ENCODE results near the gene CYP24A1. TPM values are rescaled to one million over a fixed set of nuclear protein-coding genes. Genes with fewer than 3 reads are reported as not detected.

CYP24A1 gene
- total and polyA plus RNA-seq, 4 experiments from 2014 or later: 0.59 to 3.7 (median 2.0) TPM

DNA sequence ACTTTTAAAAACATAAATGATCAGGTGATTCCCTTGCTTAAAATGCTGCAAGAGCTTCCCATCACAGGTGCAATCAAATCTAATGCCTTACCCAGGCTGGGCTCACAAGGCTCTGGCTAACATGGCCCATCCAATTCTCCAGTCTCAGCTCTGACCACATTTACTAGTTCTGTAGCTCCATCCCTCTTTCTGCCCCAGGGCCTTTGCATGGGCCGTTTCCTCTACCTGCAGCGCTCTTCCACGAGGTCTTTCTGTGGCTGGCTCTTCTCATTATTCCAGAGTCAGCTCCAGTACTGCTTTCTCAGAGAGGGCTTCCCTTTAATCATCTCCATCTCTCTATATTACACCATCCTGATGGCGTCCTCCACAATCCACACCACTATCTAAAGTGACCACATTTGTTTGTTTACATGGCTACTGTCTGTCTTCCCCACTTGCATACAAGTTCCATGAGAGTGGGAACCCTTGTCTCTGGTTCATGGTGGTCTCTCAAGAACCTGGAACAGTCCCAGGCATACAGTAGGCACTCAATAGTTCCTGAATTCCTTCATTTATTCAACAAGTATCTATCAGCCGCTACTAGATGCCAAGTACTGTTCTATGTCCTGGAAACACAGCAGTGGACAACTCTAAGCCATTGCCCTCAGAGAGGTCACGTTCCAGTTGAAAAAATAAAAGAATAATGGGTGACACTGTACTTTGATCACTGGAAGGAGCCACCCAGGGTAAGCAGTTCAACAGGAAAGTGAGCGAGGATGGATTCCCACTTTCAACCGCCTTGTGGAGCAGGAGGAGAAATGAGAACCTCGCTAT lies 12.6 kb downstream of the CYP24A1 start:
- intact Hi-C loops (cut with micrococcal nuclease): no loop called here
- Histone ChIP-seq H3K36me3 (ENCODE audit: insufficient read depth, low read length) (no peaks in the 10 kb centered on the region), H3K27ac (ENCODE audit: low read depth, low read length) (no peak overlapping the region), H3K9me3 (ENCODE audit: control insufficient read depth in 1 of 2, low read length in 2 of 2) (no peaks in the 10 kb centered on the region), H3K27me3 (ENCODE audit: insufficient read depth, low read length) (peaks cover 5% of the 10 kb centered on the region), H3K4me1 (ENCODE audit: insufficient read depth, low read length) (no peaks in the 10 kb centered on the region), H3K4me3 (ENCODE audit: low read length in 2 of 2) (no peak overlapping the region)
- peaks cover 0 to 2% (median 0%) of the 10 kb centered on the region in 8 donors for H3K9me3 Mint-ChIP-seq
- no peaks in the 10 kb centered on the region for H3K36me3 Mint-ChIP-seq
- ChIA-PET POLR2A (ENCODE audit: partially characterized antibody) (no interaction called here), CTCF (ENCODE audit: partially characterized antibody) (interaction anchor here (0.6 to 1.0 kb wide), 2 partner anchors 36 to 57 kb away, joined by 3 read pairs; no protein-coding TSS in a partner anchor)
- no peak overlapping the region for H3K4me3 Mint-ChIP-seq
- DNase-seq: no peak
- no peak overlapping the region for H3K27ac Mint-ChIP-seq
- H3K27me3 Mint-ChIP-seq: peaks cover 17% of the 10 kb centered on the region in 2 donors
- peaks cover 0 to 3% (median 0%) of the 10 kb centered on the region in 4 donors for H3K4me1 Mint-ChIP-seq

DNA sequence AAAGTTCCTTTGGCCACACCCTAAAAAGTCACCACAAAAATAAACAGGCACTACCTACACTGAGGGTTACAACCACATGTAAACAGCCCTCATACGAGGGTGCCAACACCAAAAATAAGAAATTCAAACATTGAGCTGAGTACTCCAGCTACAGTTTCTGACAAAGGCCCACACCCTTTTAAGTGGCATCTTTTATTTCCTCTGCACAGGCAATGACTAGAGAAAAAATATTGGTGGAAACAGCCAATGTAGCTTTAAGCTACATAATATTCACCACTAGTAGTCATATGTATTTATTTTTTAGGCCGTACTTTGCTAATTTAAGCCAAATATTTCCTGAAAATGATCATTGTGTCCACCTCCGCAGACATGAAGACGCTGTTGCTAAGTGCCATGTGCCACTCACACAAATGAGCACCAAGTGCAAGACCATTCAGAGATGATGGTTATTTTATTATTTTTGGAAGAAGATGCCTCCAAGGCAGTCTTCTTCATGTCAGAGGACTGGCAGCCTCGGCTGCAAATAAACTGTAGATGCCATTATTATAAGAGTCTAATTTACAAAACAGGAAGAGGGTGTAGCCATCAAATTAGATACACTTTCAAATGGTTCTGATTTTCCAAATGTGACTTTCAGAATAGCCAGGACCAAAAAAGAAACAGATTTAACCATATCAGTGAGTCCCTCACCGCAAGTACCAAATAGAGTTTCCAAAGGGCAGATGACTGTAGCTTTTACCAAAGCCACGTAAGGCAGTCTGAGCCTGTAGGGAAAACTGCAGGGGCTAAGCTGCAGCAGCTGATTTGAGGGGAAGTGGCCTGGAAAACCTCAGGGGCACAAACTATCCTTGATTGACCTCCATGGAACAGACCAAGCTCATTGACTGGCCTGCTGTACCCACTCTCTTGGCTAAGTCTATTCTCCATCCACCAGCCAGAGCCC lies 13.4 kb downstream of the CYP24A1 start:
- H3K4me1 Mint-ChIP-seq: peaks cover 0 to 3% (median 0%) of the 10 kb centered on the region in 4 donors
- Histone ChIP-seq H3K36me3 (ENCODE audit: insufficient read depth, low read length) (no peaks in the 10 kb centered on the region), H3K4me1 (ENCODE audit: insufficient read depth, low read length) (no peaks in the 10 kb centered on the region), H3K27ac (ENCODE audit: low read depth, low read length) (no peak overlapping the region), H3K9me3 (ENCODE audit: control insufficient read depth in 1 of 2, low read length in 2 of 2) (no peaks in the 10 kb centered on the region), H3K4me3 (ENCODE audit: low read length in 2 of 2) (no peak overlapping the region), H3K27me3 (ENCODE audit: insufficient read depth, low read length) (peaks cover 5% of the 10 kb centered on the region)
- no peak for DNase-seq
- intact Hi-C loops (cut with micrococcal nuclease): no loop called here
- H3K27ac Mint-ChIP-seq: no peak overlapping the region
- ChIA-PET CTCF (ENCODE audit: partially characterized antibody) (interaction anchor here (1.0 kb wide), 1 partner anchor 56 kb away, joined by 3 read pairs; no protein-coding TSS in a partner anchor), POLR2A (ENCODE audit: partially characterized antibody) (no interaction called here)
- peaks cover 12 to 14% of the 10 kb centered on the region in 2 donors for H3K27me3 Mint-ChIP-seq
- H3K4me3 Mint-ChIP-seq: peak overlapping the region in 1 of 8 donors; percentile 45
- H3K36me3 Mint-ChIP-seq: no peaks in the 10 kb centered on the region
- peaks cover 0 to 2% (median 0%) of the 10 kb centered on the region in 8 donors for H3K9me3 Mint-ChIP-seq

DNA sequence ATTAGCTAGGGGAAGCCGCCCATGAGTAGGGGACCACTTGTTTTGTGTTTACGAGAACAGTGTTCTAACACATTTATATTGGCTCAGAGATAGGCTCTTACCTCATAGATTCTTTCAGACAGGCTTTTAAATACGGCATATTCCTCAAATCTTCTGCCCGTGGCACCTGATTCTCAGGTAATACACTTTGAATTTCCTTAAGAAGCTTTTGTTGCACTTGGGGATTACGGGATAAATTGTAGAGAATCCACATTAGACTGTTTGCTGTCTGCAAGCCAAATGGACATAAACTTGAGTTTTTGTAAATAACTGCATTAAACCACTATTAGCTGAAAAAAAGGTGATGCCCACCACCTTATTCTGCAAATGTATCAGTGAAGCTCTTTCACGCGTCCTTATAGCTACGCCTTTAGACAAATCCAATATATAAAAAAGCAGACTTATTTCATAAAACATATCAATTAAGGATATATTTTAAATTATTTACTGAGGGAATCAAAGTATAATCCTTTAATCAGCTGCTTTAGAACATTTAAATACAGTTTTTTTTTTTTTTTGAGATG lies 14.8 kb downstream of the CYP24A1 start:
- Mint-ChIP-seq H3K4me1 (peaks cover 0 to 3% (median 0%) of the 10 kb centered on the region in 4 donors), H3K4me3 (no peak overlapping the region), H3K36me3 (no peaks in the 10 kb centered on the region), H3K9me3 (no peaks in the 10 kb centered on the region), H3K27ac (no peak overlapping the region), H3K27me3 (peaks cover 13% of the 10 kb centered on the region in 2 donors)
- Histone ChIP-seq H3K36me3 (ENCODE audit: insufficient read depth, low read length) (no peaks in the 10 kb centered on the region), H3K27me3 (ENCODE audit: insufficient read depth, low read length) (no peaks in the 10 kb centered on the region), H3K27ac (ENCODE audit: low read depth, low read length) (no peak overlapping the region), H3K4me3 (ENCODE audit: low read length in 2 of 2) (no peak overlapping the region), H3K4me1 (ENCODE audit: insufficient read depth, low read length) (no peaks in the 10 kb centered on the region), H3K9me3 (ENCODE audit: control insufficient read depth in 1 of 2, low read length in 2 of 2) (no peaks in the 10 kb centered on the region)
- CTCF ChIA-PET (ENCODE audit: partially characterized antibody): no interaction called here
- POLR2A ChIA-PET (ENCODE audit: partially characterized antibody): no interaction called here
- intact Hi-C loops (cut with micrococcal nuclease): no loop called here
- DNase-seq: no peak

DNA sequence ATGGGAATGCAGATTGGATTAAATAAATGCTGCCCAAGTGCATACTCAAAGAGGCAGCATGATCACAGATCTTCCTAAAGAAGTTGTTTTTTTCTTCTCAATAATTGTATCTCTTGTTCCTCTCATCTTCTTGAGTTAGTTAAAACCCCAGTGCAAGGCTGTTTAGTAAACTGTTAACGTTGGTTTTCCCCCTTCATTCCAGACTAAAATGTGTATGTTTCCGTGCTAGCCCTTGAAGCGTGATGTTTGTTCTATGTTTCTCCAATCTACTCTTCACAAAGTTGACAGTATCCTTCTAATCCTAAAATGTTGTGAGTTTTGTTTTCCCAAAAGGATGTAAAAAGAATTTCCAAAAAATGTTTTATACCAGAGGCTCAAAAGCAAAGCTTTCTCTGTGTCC lies 15.6 kb downstream of the CYP24A1 start:
- ChIA-PET CTCF (ENCODE audit: partially characterized antibody) (no interaction called here), POLR2A (ENCODE audit: partially characterized antibody) (no interaction called here)
- no peaks in the 10 kb centered on the region for H3K9me3 Mint-ChIP-seq
- no peak overlapping the region for H3K27ac Mint-ChIP-seq
- Histone ChIP-seq H3K4me1 (ENCODE audit: insufficient read depth, low read length) (no peaks in the 10 kb centered on the region), H3K27ac (ENCODE audit: low read depth, low read length) (no peak overlapping the region), H3K9me3 (ENCODE audit: control insufficient read depth in 1 of 2, low read length in 2 of 2) (no peaks in the 10 kb centered on the region), H3K4me3 (ENCODE audit: low read length in 2 of 2) (no peak overlapping the region), H3K27me3 (ENCODE audit: insufficient read depth, low read length) (no peaks in the 10 kb centered on the region), H3K36me3 (ENCODE audit: insufficient read depth, low read length) (no peaks in the 10 kb centered on the region)
- H3K27me3 Mint-ChIP-seq: peaks cover 9 to 14% of the 10 kb centered on the region in 2 donors
- H3K4me3 Mint-ChIP-seq: no peak overlapping the region
- peaks cover 0 to 3% (median 0%) of the 10 kb centered on the region in 4 donors for H3K4me1 Mint-ChIP-seq
- intact Hi-C loops (cut with micrococcal nuclease): no loop called here
- no peaks in the 10 kb centered on the region for H3K36me3 Mint-ChIP-seq
- no peak for DNase-seq

DNA sequence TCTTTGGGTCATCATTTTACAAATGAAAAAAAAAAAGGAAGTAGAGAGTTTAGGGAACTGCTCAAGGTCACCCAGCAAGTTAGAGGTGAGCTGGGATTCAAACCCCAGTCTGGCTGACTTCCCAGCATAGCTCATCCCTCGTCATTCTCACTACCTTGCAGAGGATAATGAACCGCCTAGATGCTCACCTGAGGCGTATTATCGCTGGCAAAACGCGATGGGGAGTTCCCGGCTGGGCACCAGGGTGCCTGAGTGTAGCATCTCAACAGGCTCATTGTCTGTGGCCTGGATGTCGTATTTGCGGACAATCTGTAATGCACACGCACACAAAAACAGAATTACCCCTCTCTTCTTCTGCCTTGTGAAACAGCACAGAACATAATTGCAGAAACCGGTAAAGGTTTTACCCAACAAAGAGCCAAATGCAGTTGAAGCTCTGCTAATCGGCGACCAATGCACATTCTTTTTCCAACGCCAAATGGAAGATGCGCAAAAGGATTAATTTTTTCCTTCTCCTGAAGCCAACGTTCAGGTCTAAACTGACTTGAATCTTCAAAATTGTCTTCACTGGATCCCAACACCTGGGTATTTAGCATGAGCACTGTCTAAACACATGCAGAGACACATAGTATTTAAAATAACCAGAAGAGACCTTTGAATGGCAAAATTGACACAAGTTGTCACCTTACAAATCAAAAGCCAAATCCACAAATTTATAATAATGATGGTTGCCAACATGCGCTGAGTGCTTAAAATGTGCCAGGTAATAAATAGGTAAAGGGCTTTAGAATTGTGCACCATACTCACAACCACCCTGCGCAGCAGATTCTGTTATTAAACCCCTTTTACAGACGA lies 16.6 kb downstream of the CYP24A1 start:
- Histone ChIP-seq H3K4me1 (ENCODE audit: insufficient read depth, low read length) (no peaks in the 10 kb centered on the region), H3K27ac (ENCODE audit: low read depth, low read length) (no peak overlapping the region), H3K27me3 (ENCODE audit: insufficient read depth, low read length) (no peaks in the 10 kb centered on the region), H3K4me3 (ENCODE audit: low read length in 2 of 2) (no peak overlapping the region), H3K9me3 (ENCODE audit: control insufficient read depth in 1 of 2, low read length in 2 of 2) (no peaks in the 10 kb centered on the region), H3K36me3 (ENCODE audit: insufficient read depth, low read length) (no peaks in the 10 kb centered on the region)
- POLR2A ChIA-PET (ENCODE audit: partially characterized antibody): no interaction called here
- H3K27me3 Mint-ChIP-seq: peaks cover 10 to 16% of the 10 kb centered on the region in 2 donors
- CTCF ChIA-PET (ENCODE audit: partially characterized antibody): no interaction called here
- no peak overlapping the region for H3K4me3 Mint-ChIP-seq
- DNase-seq: no peak
- H3K36me3 Mint-ChIP-seq: no peaks in the 10 kb centered on the region
- no peak overlapping the region for H3K27ac Mint-ChIP-seq
- intact Hi-C loops (cut with micrococcal nuclease): no loop called here
- no peaks in the 10 kb centered on the region for H3K9me3 Mint-ChIP-seq
- H3K4me1 Mint-ChIP-seq: peaks cover 0 to 3% (median 0%) of the 10 kb centered on the region in 4 donors

DNA sequence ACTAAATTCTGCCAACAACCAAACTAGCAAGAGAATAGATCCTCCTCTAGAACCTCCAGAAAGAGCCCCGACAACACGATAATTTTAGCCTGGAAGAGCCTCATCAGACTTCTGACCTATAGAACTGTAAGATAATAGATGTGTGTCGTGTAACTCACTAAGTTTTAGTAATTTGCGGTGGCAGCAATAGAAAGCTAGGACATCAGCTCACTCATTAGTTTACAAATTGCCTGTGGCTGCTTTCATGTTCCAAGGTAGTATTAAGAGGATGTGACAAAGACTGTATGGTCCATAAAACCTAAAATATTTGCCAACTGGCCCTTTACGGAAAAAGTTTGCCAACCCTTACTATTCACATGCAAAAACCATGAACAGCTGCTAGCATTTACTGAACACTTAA lies 17.3 kb downstream of the CYP24A1 start:
- ChIA-PET POLR2A (ENCODE audit: partially characterized antibody) (no interaction called here), CTCF (ENCODE audit: partially characterized antibody) (no interaction called here)
- H3K4me1 ChIP-seq (ENCODE audit: insufficient read depth, low read length): no peaks in the 10 kb centered on the region
- H3K9me3 Mint-ChIP-seq: peaks cover 0 to 2% (median 0%) of the 10 kb centered on the region in 8 donors
- no peak overlapping the region for H3K27ac ChIP-seq (ENCODE audit: low read depth, low read length)
- no peak overlapping the region for H3K27ac Mint-ChIP-seq
- no peaks in the 10 kb centered on the region for H3K36me3 ChIP-seq (ENCODE audit: insufficient read depth, low read length)
- peaks cover 11 to 12% of the 10 kb centered on the region in 2 donors for H3K27me3 Mint-ChIP-seq
- H3K4me3 Mint-ChIP-seq: no peak overlapping the region
- no peaks in the 10 kb centered on the region for H3K27me3 ChIP-seq (ENCODE audit: insufficient read depth, low read length)
- no peak overlapping the region for H3K4me3 ChIP-seq (ENCODE audit: low read length in 2 of 2)
- H3K9me3 ChIP-seq (ENCODE audit: control insufficient read depth in 1 of 2, low read length in 2 of 2): no peaks in the 10 kb centered on the region
- H3K4me1 Mint-ChIP-seq: peaks cover 0 to 3% (median 0%) of the 10 kb centered on the region in 4 donors
- no peak for DNase-seq
- no peaks in the 10 kb centered on the region for H3K36me3 Mint-ChIP-seq
- intact Hi-C loops (cut with micrococcal nuclease): no loop called here
